K562 (cell line): ENCODE data around the gene IL17RA. TPM values are rescaled to one million over a fixed set of nuclear protein-coding genes. Genes with fewer than 3 reads are reported as not detected.

Experiments
- ATAC-seq: fragments of 200-7000 bp; cut with Tn5 transposase; 3 replicates; pipeline ENCODE4 v1.9.1; 2020; ENCODE audit warnings: moderate library complexity
- BruUV-seq: library from RNA; stranded (reverse); fragments of 400-500 nt; replicated peaks from 2 replicates; lab custom pipeline; 2021; lab: Mats Ljungman, UMichigan
- CTCF ChIA-PET: fragments of 300-600 bp; formaldehyde crosslinking; extraction: SDS; loops from one replicate; lab custom pipeline; 2021; ENCODE audit warnings: low intra/inter-chr PET ratio; lab: Yijun Ruan, JAX
- POLR2A ChIA-PET: fragments of 300-600, 350-650 bp; sonication (Branson Sonifier 250); formaldehyde crosslinking; extraction: SDS; loops from one replicate; lab custom pipeline; 2021; ENCODE audit warnings: antibody characterized with exemption, inconsistent platforms; lab: Yijun Ruan, JAX
- DNase-seq, 4 experiments: peaks; one replicate each; pipeline versions ENCODE4 v3.0.0 to v3.0.0-alpha.2; 2011 to 2018; ENCODE audit warnings: low spot score in 3 of 4, mixed read lengths in 3 of 4; ENCODE audit errors: extremely low read depth in 1 of 4
- FAIRE-seq: peaks from 2 replicates; lab custom pipeline; 2011; peaks lifted over from hg19 to GRCh38; lab: Jason Lieb, UNC
- H2AFZ ChIP-seq: 2 replicates; pipeline ENCODE4 v1.6.0; 2011; ENCODE audit warnings: low read depth, low read length, control low read depth, inconsistent platforms
- H3K27ac ChIP-seq: fragments of 200-600 bp; 3 replicates; pipeline ENCODE4 v1.8.0; 2011; ENCODE audit warnings: low read depth, mild to moderate bottlenecking, control low read depth, inconsistent platforms, low read length, moderate library complexity, mixed read lengths; ENCODE audit errors: extremely low read depth
- H3K27me3 ChIP-seq, 2 experiments: fragments of 300-600 bp in 1 of 2; 2 replicates in 1 of 2; 3 replicates in 1 of 2; pipeline versions ENCODE4 v1.6.0 to v1.8.0; 2011; ENCODE audit warnings: inconsistent platforms in 2 of 2, low read length in 2 of 2, mild to moderate bottlenecking in 1 of 2, mixed read lengths in 1 of 2, moderate library complexity in 1 of 2; ENCODE audit not compliant: control insufficient read depth in 2 of 2, insufficient read depth in 2 of 2
- H3K36me3 ChIP-seq: fragments of 300-600 bp; 3 replicates; pipeline ENCODE4 v1.8.0; 2011; ENCODE audit warnings: mild to moderate bottlenecking, low read length, inconsistent platforms; ENCODE audit not compliant: control insufficient read depth, insufficient read depth
- H3K4me1 ChIP-seq, 2 experiments: fragments of 200-600 bp in 1 of 2; replicated peaks in 1 of 2; 2 replicates in 1 of 2; 3 replicates in 1 of 2; pipeline versions ENCODE4 v1.5.1 to v1.8.0; 2011; ENCODE audit warnings: inconsistent platforms in 2 of 2, low read length in 2 of 2, mild to moderate bottlenecking in 1 of 2, mixed read lengths in 1 of 2, moderate library complexity in 1 of 2; ENCODE audit not compliant: control insufficient read depth in 2 of 2, insufficient read depth in 2 of 2
- H3K4me2 ChIP-seq: 2 replicates; pipeline ENCODE4 v1.6.1; 2011; ENCODE audit warnings: low read length, control low read depth, inconsistent platforms, mixed read lengths; ENCODE audit not compliant: insufficient read depth
- H3K4me3 ChIP-seq: fragments of 200-600 bp; sonication (generic), shearing (Covaris generic); 2 replicates; pipeline ENCODE4 v1.5.1; 2016; ENCODE audit warnings: control low read depth, inconsistent platforms
- H3K79me2 ChIP-seq: fragments of 200-600 bp; 3 replicates; pipeline ENCODE4 v1.8.0; 2011; ENCODE audit warnings: low read length, inconsistent platforms; ENCODE audit not compliant: control insufficient read depth, insufficient read depth
- H3K9ac ChIP-seq, 2 experiments: 2 replicates each; pipeline versions ENCODE4 v1.6.0 to v1.6.1; 2011; ENCODE audit warnings: low read depth in 2 of 2, low read length in 2 of 2, control low read depth in 1 of 2, inconsistent platforms in 1 of 2, mild to moderate bottlenecking in 1 of 2, mixed read lengths in 1 of 2; ENCODE audit not compliant: insufficient read depth in 1 of 2
- H3K9me1 ChIP-seq: one replicate; pipeline ENCODE4 v1.6.0; 2011; ENCODE audit warnings: inconsistent platforms, mild to moderate bottlenecking, low read length, moderate library complexity; ENCODE audit not compliant: control insufficient read depth, insufficient read depth
- H3K9me3 ChIP-seq: replicated peaks from 2 replicates; pipeline ENCODE4 v1.5.1; 2011; ENCODE audit warnings: low read depth, low read length, inconsistent platforms; ENCODE audit not compliant: control insufficient read depth, insufficient read depth
- H4K20me1 ChIP-seq: replicated peaks from 2 replicates; pipeline ENCODE4 v1.6.1; 2011; ENCODE audit warnings: low read length, inconsistent platforms, mixed read lengths; ENCODE audit not compliant: control insufficient read depth, insufficient read depth
- DNMT1 ChIP-seq: fragments of 450-650 bp; IDR thresholded peaks from 2 replicates; pipeline ENCODE4 v1.6.1; 2016; ENCODE audit warnings: antibody characterized with exemption, mild to moderate bottlenecking
- HDAC8 ChIP-seq: fragments of 450-650 bp; IDR thresholded peaks from 2 replicates; pipeline ENCODE4 v1.6.1; 2016; ENCODE audit warnings: mild to moderate bottlenecking, missing genetic modification characterization, moderate library complexity, missing compliant biosample characterization
- HDGF ChIP-seq: fragments of 450-650 bp; IDR thresholded peaks from 2 replicates; pipeline ENCODE4 v1.6.1; 2016
- HLTF ChIP-seq: fragments of 450-650 bp; IDR thresholded peaks from 2 replicates; pipeline ENCODE4 v1.6.1; 2016
- MEF2D ChIP-seq: conservative IDR thresholded peaks from 2 replicates; pipeline ENCODE4 v1.6.1; 2016; ENCODE audit warnings: low read depth, missing genetic modification characterization, missing compliant biosample characterization
- POLR2G ChIP-seq: fragments of 200-400 bp; formaldehyde crosslinking; IDR thresholded peaks from 2 replicates; pipeline ENCODE4 v1.6.1; 2017; ENCODE audit warnings: low read depth, mild to moderate bottlenecking, antibody characterized with exemption, low read length, moderate library complexity
- ZNF140 ChIP-seq: fragments of 250-450 bp; sonication (Bioruptor Pico); IDR thresholded peaks from 2 replicates; pipeline ENCODE4 v1.8.0; 2021; ENCODE audit warnings: moderate library complexity, mild to moderate bottlenecking, inconsistent platforms
- ZNF586 ChIP-seq: fragments of 450-650 bp; formaldehyde crosslinking; conservative IDR thresholded peaks from 2 replicates; pipeline ENCODE4 v1.4.0; 2020; ENCODE audit warnings: mild to moderate bottlenecking, moderate library complexity
- WGBS: fragments of 100-300 bp; shearing (Covaris generic); methylation state at CpG from one replicate; pipeline ENCODE4 v1.1.6; 2016; ENCODE audit warnings: low coverage, mixed read lengths; ENCODE audit not compliant: insufficient coverage; ENCODE audit errors: missing lambda C conversion rate; 5-methylcytosine and 5-hydroxymethylcytosine counted together
- in situ Hi-C: fragments of 300-500 bp; cut with MboI; formaldehyde crosslinking; loops from 4 replicates; pipeline ENCODE4 v1.15.0; 2018; ENCODE audit warnings: inconsistent platforms, mixed read lengths
- intact Hi-C: fragments of 100-400 bp; cut with micrococcal nuclease; formaldehyde crosslinking; loops from 2 replicates; pipeline ENCODE4 v1.14.2; 2022
- polyA plus RNA-seq, 8 experiments: library from polyadenylated mRNA; depleted of rRNA in 4 of 8; stranded (reverse) in 5 of 8; unstranded in 3 of 8; fragments of >200 nt; fragmentation: Nextera tagmentation in 2 of 8; fragmentation: Illumina TruSeq in 1 of 8; extraction: Ambion mirVana in 2 of 8; extraction: Trizol in 1 of 8; gene quantifications; 2 replicates each; pipeline versions ENCODE4 v1.2.1 to v1.2.3, GENCODE V29; 2011 to 2014; ENCODE audit warnings: inconsistent platforms in 1 of 8, missing spikeins in 1 of 8
- total RNA-seq, 7 experiments: library from RNA; depleted of rRNA in 6 of 7; stranded (reverse); fragments of >200 nt in 6 of 7; fragmentation: Illumina TruSeq in 2 of 7; extraction: Trizol in 2 of 7; gene quantifications; 2 replicates each; pipeline versions ENCODE4 v1.2.1 to v1.2.3, GENCODE V29; 2011 to 2021; ENCODE audit warnings: low replicate concordance in 1 of 7

IL17RA gene
- total and polyA plus RNA-seq, 9 of the 15 experiments (the other 6 are each of a cell fraction or from before 2014, with no cell fraction given): 0.17 to 11.8 (median 3.7) TPM

GRCh38 chr22:17104336-17104935 is 19.6 kb downstream of the IL17RA start:
- H3K4me1 ChIP-seq: peaks cover 5 to 10% of the 10 kb centered on the region in 2 experiments; a peak in 3 of 5 replicates
- CTCF ChIA-PET: no interaction called here

DNA sequence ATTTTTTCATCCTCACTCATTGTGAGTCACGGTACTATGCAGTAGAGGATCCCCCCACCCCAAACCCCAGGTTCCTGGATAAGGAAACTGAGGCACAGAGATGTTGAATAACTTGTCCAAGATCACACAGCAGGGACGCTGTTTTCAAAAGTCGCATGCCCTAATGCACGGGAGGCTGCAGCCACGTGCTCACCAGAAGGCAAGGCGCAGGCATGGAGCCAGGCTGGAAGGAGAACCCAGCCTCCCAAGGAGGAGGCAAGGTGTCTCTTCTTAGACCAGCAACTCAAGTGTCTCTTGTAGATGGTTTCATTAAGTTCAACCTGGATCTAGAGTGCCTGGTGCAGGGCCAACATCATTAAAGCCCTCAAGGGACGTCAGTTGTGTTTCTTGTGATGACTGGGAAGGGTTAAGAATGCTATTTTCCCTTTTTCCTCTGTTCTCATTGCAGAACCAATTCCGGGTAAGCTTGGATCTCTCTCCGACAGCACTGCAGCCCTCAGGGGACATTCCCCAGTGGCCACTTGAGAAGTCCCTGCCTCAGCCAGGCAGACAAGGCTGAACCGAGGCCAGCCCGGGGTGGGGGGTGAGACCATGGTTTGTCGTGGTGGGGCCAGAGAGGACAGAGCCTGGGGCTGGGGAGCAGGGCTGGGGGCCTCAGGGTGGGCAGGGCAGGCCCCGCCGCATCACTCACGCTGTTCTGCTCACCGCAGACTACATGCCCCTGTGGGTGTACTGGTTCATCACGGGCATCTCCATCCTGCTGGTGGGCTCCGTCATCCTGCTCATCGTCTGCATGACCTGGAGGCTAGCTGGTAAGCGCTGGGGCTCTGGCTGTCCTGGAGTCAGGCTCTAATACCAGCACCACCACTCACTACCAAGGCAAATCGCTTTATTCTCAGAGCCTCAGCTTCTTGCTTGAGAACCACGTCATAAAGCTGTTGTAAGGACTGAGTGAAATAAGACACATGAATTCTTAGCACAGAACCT is 20.6 kb downstream of the IL17RA start:
- Histone ChIP-seq H3K27ac (no peak overlapping the region), H3K9me1 (no peaks in the 10 kb centered on the region), H3K79me2 (no peaks in the 10 kb centered on the region), H2AFZ (no peak overlapping the region), H3K9me3 (no peaks in the 10 kb centered on the region), H3K4me1 (peaks cover 5 to 12% of the 10 kb centered on the region in 2 experiments; a peak in 3 of 5 replicates), H4K20me1 (no peaks in the 10 kb centered on the region; the same call in 1 of the 2 replicates), H3K9ac (no peak overlapping the region), H3K4me3 (no peak overlapping the region), H3K4me2 (no peak overlapping the region), H3K27me3 (no peaks in the 10 kb centered on the region), H3K36me3 (peaks cover 45% of the 10 kb centered on the region; the same call in 2 of the 3 replicates)
- ChIA-PET POLR2A (interaction anchor here (1.1 kb wide), 1 partner anchor 12 kb away, joined by 4 read pairs; no protein-coding TSS in a partner anchor), CTCF (no interaction called here)
- intact Hi-C loops: no loop called here
- in situ Hi-C loops: no loop called here
- TF ChIP-seq HLTF (no peak), ZNF586 (CRISPR knock-in tag) (no peak), MEF2D (tag) (no peak), HDAC8 (tag) (no peak), ZNF140 (no peak)
- no peak for ATAC-seq
- no peak for DNase-seq
- no peak for FAIRE-seq
- BruUV-seq: no TSS peak
- 77% methylated on average over 21 of the region's 22 CpGs for WGBS

More at GRCh38 chr22:17104336-17104935, 19.6 kb downstream of the IL17RA start:
- intact Hi-C loops: no loop called here
- WGBS: 75% methylated on average over 9 of the region's 14 CpGs
- Histone ChIP-seq H3K4me3 (no peak overlapping the region), H3K9me3 (no peaks in the 10 kb centered on the region), H3K4me2 (no peak overlapping the region), H3K9ac (no peak overlapping the region), H3K36me3 (peaks cover 50% of the 10 kb centered on the region; the same call in 2 of the 3 replicates), H2AFZ (no peak overlapping the region), H3K27me3 (no peaks in the 10 kb centered on the region), H3K79me2 (no peaks in the 10 kb centered on the region), H3K27ac (no peak overlapping the region), H4K20me1 (no peaks in the 10 kb centered on the region; the same call in 1 of the 2 replicates), H3K9me1 (no peaks in the 10 kb centered on the region)
- ATAC-seq (no peak), DNase-seq (no peak), FAIRE-seq (no peak)
- in situ Hi-C loops: no loop called here
- BruUV-seq: no TSS peak
- POLR2A ChIA-PET: no interaction called here
- TF ChIP-seq HDGF (no peak), POLR2G (no peak), DNMT1 (no peak)
